Prostate gland (tissue), 2 donors: Measurements from ENCODE around the gene KIR3DL1.

Experiments
- POLR2A ChIP-seq: fragments of 450-650 bp; IDR thresholded peaks from one replicate; pipeline ENCODE4 v1.6.1; 2016; ENCODE audit warnings: antibody characterized with exemption, mild to moderate bottlenecking
- POLR2AphosphoS5 ChIP-seq: sonication (generic); formaldehyde crosslinking; IDR thresholded peaks from one replicate; pipeline ENCODE4 v1.6.1; 2017; ENCODE audit warnings: antibody characterized with exemption
- TF ChIP-seq, protein P1 (sequence below), 4 experiments: fragments of 200-600 bp in 2 of 4; fragments of 450-650 bp in 2 of 4; sonication (generic) in 2 of 4; IDR thresholded peaks; 1 replicate in 3 of 4; 2 replicates in 1 of 4; pipeline ENCODE4 v1.5.1; 2016 to 2019; ENCODE audit warnings: antibody characterized with exemption in 4 of 4, mild to moderate bottlenecking in 2 of 4, moderate library complexity in 2 of 4

DNA sequence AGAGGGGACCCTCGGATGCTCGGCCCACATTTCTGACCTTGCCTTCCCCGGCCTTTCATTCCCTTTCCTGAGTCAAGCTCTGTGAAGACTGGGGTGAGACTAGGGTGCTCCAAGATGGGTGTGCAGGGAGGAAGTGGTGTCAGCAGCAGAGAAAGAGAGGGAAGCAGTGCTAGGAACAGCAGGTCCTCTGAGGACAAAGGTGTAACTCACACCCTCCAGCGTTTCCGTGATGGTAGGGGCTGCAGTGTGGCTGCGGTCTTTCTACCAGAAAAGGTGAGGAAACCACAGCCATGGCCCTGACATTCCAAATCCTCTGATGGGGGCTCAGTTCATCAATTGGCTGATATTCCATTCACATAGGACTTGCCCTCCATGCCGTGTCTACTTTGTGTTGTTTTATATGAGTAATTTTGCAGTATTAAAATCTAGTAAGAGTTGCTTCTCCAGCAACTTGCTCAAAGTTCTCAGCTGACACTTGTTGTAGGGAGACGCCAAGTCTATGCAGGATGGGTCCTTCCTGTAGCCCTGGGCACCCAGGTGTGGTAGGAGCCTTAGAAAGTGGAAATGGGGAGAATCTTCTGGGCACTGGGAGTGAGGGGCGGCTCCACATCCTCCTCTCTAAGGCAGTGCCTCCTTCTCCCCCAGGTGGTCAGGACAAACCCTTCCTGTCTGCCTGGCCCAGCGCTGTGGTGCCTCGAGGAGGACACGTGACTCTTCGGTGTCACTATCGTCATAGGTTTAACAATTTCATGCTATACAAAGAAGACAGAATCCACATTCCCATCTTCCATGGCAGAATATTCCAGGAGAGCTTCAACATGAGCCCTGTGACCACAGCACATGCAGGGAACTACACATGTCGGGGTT lies 1.6 kb downstream of the KIR3DL1 start:
- no peak for TF ChIP-seq POLR2A
- TF ChIP-seq, protein P1, sequence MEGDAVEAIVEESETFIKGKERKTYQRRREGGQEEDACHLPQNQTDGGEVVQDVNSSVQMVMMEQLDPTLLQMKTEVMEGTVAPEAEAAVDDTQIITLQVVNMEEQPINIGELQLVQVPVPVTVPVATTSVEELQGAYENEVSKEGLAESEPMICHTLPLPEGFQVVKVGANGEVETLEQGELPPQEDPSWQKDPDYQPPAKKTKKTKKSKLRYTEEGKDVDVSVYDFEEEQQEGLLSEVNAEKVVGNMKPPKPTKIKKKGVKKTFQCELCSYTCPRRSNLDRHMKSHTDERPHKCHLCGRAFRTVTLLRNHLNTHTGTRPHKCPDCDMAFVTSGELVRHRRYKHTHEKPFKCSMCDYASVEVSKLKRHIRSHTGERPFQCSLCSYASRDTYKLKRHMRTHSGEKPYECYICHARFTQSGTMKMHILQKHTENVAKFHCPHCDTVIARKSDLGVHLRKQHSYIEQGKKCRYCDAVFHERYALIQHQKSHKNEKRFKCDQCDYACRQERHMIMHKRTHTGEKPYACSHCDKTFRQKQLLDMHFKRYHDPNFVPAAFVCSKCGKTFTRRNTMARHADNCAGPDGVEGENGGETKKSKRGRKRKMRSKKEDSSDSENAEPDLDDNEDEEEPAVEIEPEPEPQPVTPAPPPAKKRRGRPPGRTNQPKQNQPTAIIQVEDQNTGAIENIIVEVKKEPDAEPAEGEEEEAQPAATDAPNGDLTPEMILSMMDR (IDR thresholded peaks at IDR 0.05): no peak
- TF ChIP-seq POLR2AphosphoS5: no peak
